GM18505 (cell line): ENCODE results near the gene SECTM1.

Source experiments
- ATAC-seq: cut with Tn5 transposase; IDR thresholded peaks from one replicate; pipeline ENCODE4 v1.9.1; 2021; ENCODE audit not compliant: unreplicated experiment
- POLR2A ChIP-seq: IDR thresholded peaks from 4 replicates; pipeline ENCODE4 v1.6.1; 2011; ENCODE audit warnings: borderline replicate concordance; ENCODE audit not compliant: insufficient read depth, insufficient read length; ENCODE audit errors: extremely low read depth

The SECTM1 gene

DNA sequence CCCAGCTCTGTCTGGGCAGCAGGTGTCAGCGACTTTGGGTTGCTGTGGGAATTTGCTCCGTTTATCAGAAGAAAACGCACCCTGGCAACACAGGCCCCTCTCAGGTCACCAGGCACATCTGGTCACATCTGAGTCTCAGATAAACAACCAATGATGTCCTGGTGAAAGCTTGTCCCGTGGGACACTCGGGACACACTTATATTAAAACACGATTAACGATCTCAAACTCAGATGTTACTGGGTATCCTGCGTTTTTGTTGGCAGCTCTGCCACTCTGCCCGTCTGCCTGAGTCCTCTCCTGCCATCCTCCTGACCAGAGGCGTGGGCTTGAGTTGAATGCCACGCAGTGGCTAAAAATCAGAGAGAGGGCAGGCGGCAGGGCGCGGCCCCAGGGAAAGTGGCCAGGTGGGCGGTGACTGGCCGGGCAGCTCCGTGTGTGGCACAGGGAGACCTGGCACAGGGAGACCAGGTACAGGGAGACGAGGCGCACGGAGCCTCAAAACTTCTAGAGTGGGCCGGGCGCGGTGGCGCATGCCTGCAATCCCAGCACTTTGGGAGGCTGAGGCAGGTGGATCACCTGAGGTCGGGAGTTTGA lies 2.1 kb downstream of the SECTM1 start:
- no peak for ATAC-seq
- no peak for TF ChIP-seq POLR2A

DNA sequence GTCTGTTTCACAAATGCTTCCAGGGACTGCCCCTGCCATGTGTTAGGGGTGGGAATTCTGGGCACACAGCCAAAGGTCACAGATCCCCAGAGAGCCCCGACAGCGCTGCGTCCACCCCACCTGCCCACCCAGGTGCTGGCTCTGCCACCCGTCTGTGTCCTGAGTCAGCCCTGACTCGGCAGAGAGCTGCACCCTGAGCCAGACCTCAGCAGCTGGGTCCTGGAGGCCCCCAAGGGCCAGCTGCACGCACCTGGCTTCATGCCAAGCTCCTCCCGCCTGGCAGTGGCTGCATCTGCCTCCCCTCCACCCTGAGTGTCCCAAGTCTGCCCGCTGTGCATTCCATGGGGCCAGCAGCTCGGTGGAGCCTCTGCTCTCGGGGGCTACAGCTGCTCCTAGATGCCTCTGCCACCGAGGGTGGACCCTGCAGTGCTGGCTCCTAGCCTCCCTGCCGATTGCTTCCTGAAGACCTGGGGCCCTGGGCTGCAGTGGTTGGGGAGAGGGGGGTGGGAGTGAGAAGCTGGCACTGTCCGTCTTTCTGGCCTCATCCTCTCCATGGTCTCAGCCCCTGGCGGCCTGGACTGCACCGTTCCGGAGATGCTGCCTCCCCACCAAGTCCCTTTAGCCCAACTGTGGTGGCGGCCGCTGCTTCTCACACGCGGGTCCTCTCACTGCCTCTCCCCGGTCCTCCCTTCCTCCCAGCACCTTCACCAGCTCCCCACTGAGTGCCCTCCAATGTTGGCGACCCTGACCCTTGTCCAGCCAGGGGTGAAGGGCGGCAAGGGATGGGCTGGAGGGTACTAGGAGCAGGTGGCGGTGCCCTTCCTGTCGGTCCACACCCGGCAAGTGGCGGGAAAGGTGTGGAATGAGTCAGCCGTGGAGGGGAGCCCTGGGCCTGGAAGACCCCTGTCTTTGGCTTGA lies 3.0 kb downstream of the SECTM1 start:
- ATAC-seq = no peak
- no peak for TF ChIP-seq POLR2A

- TF ChIP-seq POLR2A = no peak
- no peak for ATAC-seq
Observed at GRCh38 chr17:82329683-82330321, 3.8 kb downstream of the SECTM1 start.

DNA sequence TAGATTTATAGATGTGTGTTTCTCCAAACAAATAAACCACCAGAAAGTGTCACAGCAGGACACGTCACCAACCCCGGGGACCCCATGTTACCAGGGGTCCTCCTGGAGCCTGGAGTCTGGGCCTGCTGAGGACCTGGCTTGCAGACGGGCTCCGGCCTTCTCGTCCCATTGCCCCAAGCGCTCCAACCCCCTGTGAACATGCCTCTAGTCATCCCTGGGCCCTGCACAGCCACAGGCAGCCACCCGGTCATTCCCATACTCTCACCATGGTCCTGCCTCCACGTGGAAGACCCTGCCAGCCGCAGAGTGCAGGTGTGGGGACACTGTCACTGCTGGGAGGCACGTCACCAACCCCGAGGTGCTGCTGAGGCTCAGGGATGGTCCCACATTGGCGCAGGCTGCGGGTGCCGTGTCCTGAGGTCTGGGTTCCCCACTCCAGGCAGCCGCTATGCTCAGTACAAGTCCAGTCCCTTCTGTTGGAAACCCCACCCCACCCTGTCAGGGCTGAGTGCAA lies 4.5 kb downstream of the SECTM1 start:
- no peak for ATAC-seq
- TF ChIP-seq POLR2A = no peak

GRCh38 chr17:82328141-82328993 lies 5.2 kb downstream of the SECTM1 start:
- TF ChIP-seq POLR2A = no peak
- no peak for ATAC-seq

DNA sequence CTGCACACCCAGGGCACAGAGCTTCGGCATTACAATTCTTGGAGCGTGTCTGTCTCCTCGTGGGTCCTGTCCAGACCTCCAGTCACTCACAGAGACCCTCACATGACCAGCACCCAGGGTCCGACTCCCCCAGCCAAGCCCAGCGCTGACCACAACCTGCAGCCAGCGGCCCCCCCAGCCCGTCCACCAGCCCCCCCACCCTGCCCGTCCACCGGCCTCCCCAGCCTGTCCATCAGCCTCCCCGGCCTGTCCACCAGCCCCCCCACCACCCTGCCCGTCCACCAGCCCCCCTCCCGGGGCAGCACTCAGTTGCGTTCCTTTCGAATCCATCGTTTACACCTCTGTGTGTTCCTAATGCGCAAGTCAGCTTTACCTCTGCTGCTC lies 5.8 kb downstream of the SECTM1 start:
- ATAC-seq = no peak
- TF ChIP-seq POLR2A = no peak

GRCh38 chr17:82327289-82327688 lies 6.3 kb downstream of the SECTM1 start:
- TF ChIP-seq POLR2A = no peak
- no peak for ATAC-seq

DNA sequence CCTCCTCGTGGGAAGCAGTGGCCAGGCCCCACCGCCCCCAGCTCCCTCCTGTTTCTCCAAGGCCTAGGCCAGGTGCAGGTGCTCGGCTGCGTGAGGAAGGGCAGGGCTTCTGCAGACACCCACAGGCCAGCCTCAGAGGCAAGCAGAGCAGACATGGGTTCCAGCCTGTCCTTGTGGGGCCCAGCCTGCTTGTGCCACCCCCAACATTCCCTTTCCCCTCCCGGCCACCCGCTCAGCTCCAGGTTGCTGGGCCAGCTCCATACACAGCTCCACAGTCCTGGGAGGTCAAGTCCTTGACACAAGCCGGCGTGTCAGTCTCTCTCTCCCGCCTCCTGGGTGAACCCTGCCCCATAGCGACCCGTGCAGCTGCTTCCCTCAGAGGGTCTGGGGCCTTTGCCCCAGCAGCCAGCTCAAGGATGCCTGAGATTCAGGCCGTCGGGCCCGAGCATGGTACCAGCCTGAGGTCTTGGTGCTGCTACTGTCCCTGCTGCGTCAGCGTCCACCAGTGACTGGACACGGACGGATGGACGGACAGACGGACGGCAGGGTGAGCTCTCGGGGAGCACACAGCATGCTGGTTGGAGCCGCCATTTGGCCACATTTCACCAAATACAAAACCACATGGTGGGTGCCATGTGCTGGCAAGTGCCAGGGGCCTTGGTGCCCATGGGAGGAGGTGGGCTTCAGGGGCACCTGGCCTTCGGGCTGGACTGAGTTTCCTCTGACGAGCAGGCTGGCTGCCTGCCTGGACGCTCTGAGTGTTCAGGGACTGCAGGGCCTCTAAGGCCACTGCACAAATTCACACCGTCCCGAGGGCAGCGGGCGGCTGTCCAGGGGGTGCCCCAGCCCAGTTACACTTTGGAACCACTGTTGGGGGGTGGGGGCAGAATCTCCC lies 8.0 kb downstream of the SECTM1 start:
- no peak for TF ChIP-seq POLR2A

DNA sequence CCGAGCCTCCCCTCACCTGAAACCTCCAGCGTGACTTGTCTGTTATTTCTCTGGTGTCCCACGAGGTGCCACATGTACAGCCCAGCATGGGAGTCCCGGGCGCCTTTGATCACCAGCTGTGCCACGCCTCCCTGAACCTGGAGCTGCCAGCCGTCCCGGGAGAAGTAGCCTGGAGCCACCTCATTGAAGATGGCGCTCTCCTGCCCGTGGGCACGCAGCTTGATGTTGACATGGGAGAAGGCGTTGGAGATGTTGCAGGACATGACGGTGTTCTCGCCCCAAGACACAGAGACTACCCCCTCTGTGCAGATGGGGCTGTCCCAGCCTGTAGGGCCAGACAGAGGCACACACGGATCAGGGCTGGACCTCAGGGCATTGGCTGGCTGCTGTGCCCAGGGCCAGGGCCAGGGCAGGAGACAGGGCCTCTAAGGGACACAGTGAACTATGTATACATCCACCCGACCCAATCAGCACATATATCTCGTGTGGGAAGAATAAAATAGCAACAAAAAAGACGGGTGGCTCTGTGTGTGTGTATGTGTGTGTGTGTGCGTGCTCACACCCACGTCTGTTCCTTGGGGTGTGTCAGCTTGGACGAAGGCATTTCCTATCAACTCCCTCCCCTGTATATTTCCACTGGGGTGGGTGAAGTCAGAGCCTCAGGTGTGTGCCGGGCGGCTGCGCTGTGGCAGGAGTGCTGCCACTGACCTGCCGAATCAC lies 8.8 kb downstream of the SECTM1 start:
- no peak for ATAC-seq
- TF ChIP-seq POLR2A = no peak

More for the DNA sequence above, 8.0 kb downstream of the SECTM1 start:
- no peak for ATAC-seq

DNA sequence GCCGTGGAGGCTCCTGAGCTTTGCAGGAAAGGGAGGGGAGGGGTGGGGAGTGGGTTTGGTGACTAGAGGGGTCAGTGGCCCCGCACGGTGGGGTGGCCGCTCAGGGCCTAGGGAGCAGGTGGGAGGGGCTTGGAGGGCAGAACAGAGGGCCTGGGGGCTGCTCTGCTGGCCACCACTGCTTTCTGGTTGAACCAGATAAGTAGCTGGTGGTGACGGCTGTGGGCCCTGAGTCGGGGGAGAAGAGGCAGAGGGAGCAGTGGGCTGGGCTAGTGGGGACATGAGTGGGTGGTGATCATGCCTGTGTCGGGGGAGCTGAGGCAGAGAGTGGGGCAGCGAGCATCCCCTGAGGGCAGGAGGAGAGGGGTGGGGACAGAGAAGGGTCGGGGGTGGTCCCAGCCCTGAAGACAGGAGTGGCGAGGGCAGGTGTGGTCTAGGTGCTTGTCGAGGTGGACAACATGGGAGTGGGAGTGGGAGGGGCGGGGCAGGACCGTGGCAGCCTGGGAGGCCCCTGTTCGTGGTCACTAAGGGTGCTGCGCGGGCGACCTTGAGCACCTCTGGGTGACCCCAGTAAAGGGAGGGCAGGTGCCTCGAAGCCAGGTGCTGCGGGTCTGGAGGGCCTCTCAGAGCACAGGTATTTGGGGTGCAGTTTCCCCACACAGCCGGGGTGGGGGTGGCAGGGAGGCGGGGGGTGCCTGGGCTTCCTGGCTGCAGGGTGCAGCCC lies 9.9 kb downstream of the SECTM1 start:
- no peak for ATAC-seq
- no peak for TF ChIP-seq POLR2A

GRCh38 chr17:82322526-82323453 lies 10.8 kb downstream of the SECTM1 start:
- TF ChIP-seq POLR2A = no peak
- no peak for ATAC-seq
